HG03521 (cell line): Measurements from ENCODE around the gene CIB4.

ENCODE experiments used
- ATAC-seq: cut with Tn5 transposase; IDR thresholded peaks from one replicate; pipeline ENCODE4 v1.9.1; 2021; ENCODE audit warnings: mild to moderate bottlenecking, moderate library complexity; ENCODE audit not compliant: unreplicated experiment

The CIB4 gene

DNA sequence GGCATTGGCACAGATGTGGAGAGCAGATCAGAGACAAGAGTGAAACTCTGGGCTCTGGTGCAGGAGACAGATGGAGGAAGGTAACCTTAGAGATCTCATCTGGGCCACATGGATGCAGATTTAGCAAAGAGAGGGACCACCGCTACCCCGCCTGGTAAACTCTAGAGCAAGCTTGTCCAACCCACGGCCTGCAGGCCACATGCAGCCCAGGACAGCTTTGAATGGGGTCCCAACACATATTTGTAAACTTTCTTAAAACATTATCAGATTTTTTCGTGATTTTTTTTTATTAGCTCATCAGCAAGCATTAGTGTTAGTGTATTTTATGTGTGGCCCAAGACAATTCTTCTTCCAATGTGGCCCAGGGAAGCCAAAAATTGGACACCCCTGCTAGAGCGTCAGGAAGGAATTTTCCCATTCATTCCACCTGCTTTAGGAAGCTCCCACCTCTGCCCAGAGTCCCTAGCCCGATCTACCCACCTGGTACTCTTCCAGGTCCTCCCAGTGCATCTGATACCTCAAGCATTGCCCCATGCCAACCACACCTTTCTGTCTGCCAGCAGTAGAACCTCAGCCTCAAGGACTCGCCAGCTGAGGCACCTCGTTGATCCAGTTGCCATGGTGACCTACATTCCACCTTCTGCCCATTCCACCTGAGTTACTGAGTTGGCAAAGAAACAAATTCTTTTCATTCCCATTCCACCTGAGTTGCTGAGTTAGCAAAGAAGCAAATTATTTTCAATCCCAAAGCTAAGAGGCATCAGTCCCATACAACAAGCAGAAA lies at the start of gene CIB4:
Gene CIB4, minus strand, starts transcription at position 586 of the 784 bp plus-strand sequence. Its CDS starts 52 bp downstream, at position 534.
- ATAC-seq = no peak

GRCh38 chr2:26687801-26688200 lies 46.6 kb upstream of the CIB4 start:
- no peak for ATAC-seq

GRCh38 chr2:26687328-26687727 lies 46.2 kb upstream of the CIB4 start:
- ATAC-seq = no peak

- no peak for ATAC-seq
These were observed 45.0 kb upstream of the CIB4 start for GRCh38 chr2:26685989-26686839.

GRCh38 chr2:26685341-26685740 lies 44.2 kb upstream of the CIB4 start:
- ATAC-seq = no peak

DNA sequence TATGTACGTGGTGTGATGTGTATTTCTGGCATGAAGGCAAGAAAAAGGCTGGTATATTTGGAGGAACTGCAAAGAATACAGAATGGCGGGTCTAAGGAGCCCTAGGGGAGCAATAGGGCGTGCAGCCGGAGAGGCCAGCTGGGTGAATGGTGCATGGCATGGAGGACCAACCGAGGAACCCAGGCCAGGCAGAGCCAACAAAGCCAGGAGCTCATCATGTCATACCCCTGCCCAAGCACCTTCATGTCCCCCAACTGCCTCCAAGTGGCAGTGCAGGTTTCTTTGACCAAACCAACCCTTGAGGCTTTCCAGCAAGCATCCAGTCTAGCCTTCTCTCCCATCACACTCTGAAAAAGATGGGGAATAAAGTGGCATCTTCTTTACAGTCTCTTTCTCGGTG lies 42.4 kb upstream of the CIB4 start:
- ATAC-seq = no peak

DNA sequence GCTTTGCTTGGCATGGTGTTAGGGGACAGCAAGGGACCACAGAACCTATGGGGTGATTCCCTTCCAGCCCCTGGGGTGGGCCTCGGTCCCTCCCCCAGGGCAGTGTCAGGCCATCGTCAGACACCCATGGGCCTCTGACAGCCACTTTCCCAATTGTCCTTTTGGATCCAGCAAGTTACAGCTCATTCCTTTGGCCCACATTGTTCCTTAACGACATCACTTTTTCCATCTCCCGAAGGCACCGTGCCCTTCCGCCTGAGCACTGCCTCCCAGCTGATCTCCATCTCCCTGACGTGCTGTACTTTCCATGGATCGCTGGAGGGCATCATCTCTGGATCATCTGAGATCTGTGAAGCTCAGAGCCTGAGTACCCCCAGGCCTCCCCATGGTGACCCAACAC lies 41.0 kb upstream of the CIB4 start:
- no peak for ATAC-seq

DNA sequence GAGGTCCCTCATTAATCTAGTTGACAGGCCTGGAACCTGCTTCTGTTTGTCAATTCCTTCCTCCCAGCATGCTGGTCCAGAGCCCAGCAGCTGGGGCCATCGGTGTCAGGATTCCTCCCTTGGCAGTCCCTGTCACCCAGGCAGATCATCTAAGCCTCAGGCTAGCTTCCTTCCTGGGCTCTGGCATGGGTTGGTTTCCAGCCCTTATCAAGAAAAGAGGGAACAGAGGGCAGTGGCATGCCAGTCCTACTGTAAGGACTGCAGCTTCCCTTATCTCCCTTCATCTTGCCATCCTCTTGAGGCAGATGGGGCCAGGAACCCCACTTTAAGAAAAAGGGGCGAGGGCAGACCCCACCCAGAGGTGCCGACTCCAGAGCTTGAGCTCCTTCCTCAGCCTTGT lies 40.5 kb upstream of the CIB4 start:
- ATAC-seq = no peak

- no peak for ATAC-seq
These were observed 38.7 kb upstream of the CIB4 start for GRCh38 chr2:26679867-26680266.

GRCh38 chr2:26678035-26678434 lies 36.9 kb upstream of the CIB4 start:
- no peak for ATAC-seq

GRCh38 chr2:26675651-26676255 lies 34.6 kb upstream of the CIB4 start:
- ATAC-seq = no peak

DNA sequence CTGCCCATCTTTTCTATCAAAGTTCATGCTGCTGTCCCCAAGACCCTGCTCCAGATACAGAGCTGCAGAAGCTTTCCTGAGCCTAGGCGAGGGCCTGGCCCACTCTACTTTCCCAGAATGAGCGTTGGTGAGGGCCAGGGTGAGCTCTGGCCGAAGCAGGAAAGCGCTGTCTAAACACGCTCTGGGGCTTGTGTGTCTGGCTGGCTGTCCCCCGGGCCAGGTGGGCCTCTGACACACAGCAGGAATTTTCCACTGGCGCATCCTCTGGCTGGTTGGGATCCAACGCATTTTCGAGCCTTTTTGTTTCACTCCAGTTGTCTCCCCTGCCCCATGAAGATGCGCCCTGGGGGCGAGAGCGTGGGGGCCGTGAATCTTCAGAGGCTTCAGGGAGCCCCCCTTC lies 33.6 kb upstream of the CIB4 start:
- ATAC-seq = no peak

GRCh38 chr2:26674002-26674751 lies 33.0 kb upstream of the CIB4 start:
- ATAC-seq = no peak

- ATAC-seq = no peak
These were observed 31.7 kb upstream of the CIB4 start for GRCh38 chr2:26672818-26673393.

GRCh38 chr2:26672112-26672817 lies 31.1 kb upstream of the CIB4 start:
- no peak for ATAC-seq

GRCh38 chr2:26671691-26672090 lies 30.5 kb upstream of the CIB4 start:
- no peak for ATAC-seq

DNA sequence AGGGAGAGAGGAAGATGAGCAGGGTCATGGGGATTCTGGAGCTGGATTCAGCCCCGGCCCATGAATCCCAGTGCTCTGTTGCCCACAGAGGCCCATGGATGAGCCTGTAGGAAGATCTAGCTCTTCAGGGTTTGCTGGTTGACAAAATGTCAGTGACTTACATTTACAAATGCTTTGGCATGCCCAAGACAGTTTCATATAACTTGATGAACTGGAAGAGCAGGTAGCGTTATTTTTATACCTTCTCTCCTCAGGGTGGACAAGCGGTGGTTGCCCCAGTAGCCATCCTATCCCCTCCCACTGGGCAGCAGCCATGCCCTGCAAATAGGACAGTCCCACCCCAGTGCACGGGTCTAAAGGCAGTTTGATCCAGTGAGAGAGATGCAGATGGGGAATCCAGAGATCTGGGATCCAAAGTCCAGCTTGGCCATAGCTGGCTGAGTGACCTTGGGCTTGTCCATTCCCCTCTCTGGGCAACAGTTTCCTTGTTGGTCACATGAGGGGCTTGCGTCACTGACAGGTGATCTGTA lies 29.8 kb upstream of the CIB4 start:
- ATAC-seq = no peak

GRCh38 chr2:26670171-26670570 lies 29.0 kb upstream of the CIB4 start:
- ATAC-seq = no peak

- no peak for ATAC-seq
These were observed 27.9 kb upstream of the CIB4 start for GRCh38 chr2:26668856-26669750.
